Measurements from ENCODE around the gene ANKS1B.

Gene ANKS1B

DNA sequence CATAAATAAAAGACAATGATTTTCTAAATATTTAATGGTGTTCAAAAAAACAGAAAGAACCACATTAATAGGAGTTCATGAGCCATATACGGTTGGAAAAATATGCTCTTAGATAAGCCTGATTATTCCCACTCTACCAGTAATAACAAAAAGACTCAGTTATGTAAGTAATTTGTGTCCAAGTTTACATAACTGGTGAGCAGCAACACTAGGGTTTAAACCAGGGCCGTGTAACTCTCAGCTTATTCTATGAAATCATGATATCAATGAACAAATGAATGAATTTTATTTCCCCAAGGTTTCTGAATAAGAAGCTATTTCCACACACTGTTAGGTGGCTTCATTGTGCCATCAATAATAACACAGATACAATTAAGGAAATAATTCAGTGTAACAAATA lies 238.8 kb downstream of the ANKS1B start:
- TF ChIP-seq NFIC (IDR thresholded peaks at IDR 0.05) (no peak), ZBTB7A (IDR thresholded peaks at IDR 0.05; ENCODE audit: low read depth) (no peak), TAF1 (IDR thresholded peaks at IDR 0.05; ENCODE audit: low read depth) (no peak), CEBPB (IDR thresholded peaks at IDR 0.05) (no peak), TCF12 (IDR thresholded peaks at IDR 0.05; ENCODE audit: low read depth) (no peak), EGR1 (IDR thresholded peaks at IDR 0.05) (no peak), TEAD4 (IDR thresholded peaks at IDR 0.05) (no peak), RAD21 (IDR thresholded peaks at IDR 0.05; ENCODE audit: low read depth) (no peak), FOXM1 (IDR thresholded peaks at IDR 0.05; ENCODE audit: borderline replicate concordance, low read depth) (no peak), CREB1 (IDR thresholded peaks at IDR 0.05; ENCODE audit: low read depth) (no peak), YY1 (IDR thresholded peaks at IDR 0.05; ENCODE audit: low read depth) (no peak)
- TF ChIP-seq, protein P1, sequence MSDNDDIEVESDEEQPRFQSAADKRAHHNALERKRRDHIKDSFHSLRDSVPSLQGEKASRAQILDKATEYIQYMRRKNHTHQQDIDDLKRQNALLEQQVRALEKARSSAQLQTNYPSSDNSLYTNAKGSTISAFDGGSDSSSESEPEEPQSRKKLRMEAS (IDR thresholded peaks at IDR 0.05) = no peak
- TF ChIP-seq, protein P2, sequence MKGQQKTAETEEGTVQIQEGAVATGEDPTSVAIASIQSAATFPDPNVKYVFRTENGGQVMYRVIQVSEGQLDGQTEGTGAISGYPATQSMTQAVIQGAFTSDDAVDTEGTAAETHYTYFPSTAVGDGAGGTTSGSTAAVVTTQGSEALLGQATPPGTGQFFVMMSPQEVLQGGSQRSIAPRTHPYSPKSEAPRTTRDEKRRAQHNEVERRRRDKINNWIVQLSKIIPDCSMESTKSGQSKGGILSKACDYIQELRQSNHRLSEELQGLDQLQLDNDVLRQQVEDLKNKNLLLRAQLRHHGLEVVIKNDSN (IDR thresholded peaks at IDR 0.05) = no peak
- TF ChIP-seq, protein P3, sequence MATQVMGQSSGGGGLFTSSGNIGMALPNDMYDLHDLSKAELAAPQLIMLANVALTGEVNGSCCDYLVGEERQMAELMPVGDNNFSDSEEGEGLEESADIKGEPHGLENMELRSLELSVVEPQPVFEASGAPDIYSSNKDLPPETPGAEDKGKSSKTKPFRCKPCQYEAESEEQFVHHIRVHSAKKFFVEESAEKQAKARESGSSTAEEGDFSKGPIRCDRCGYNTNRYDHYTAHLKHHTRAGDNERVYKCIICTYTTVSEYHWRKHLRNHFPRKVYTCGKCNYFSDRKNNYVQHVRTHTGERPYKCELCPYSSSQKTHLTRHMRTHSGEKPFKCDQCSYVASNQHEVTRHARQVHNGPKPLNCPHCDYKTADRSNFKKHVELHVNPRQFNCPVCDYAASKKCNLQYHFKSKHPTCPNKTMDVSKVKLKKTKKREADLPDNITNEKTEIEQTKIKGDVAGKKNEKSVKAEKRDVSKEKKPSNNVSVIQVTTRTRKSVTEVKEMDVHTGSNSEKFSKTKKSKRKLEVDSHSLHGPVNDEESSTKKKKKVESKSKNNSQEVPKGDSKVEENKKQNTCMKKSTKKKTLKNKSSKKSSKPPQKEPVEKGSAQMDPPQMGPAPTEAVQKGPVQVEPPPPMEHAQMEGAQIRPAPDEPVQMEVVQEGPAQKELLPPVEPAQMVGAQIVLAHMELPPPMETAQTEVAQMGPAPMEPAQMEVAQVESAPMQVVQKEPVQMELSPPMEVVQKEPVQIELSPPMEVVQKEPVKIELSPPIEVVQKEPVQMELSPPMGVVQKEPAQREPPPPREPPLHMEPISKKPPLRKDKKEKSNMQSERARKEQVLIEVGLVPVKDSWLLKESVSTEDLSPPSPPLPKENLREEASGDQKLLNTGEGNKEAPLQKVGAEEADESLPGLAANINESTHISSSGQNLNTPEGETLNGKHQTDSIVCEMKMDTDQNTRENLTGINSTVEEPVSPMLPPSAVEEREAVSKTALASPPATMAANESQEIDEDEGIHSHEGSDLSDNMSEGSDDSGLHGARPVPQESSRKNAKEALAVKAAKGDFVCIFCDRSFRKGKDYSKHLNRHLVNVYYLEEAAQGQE (IDR thresholded peaks at IDR 0.05; ENCODE audit: low read depth) = no peak

DNA sequence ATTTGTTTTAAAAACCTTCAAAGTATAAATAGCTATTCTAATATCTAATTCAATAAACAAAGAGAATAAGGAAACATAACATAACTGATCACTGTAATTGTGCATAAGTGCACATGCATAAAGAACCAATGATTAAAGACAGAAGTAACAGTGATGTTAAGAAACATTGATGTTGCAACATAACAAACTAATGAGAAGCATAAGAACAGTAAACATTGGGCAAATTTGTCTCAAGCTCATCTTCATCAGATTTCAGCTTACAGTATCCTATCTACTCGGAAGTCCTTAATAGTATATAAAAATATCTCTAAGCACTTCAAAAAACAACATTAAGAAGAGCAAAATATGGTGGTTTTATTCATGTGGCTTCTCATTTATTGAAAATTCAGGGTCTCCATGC lies 239.6 kb downstream of the ANKS1B start:
- TF ChIP-seq, protein P2 (IDR thresholded peaks at IDR 0.05) = no peak
- TF ChIP-seq TCF12 (IDR thresholded peaks at IDR 0.05; ENCODE audit: low read depth) (no peak), ZBTB7A (IDR thresholded peaks at IDR 0.05; ENCODE audit: low read depth) (no peak), CEBPB (IDR thresholded peaks at IDR 0.05) (no peak), RAD21 (IDR thresholded peaks at IDR 0.05; ENCODE audit: low read depth) (no peak), FOXM1 (IDR thresholded peaks at IDR 0.05; ENCODE audit: borderline replicate concordance, low read depth) (no peak), NFIC (IDR thresholded peaks at IDR 0.05) (no peak), TEAD4 (IDR thresholded peaks at IDR 0.05) (no peak), EGR1 (IDR thresholded peaks at IDR 0.05) (no peak), TAF1 (IDR thresholded peaks at IDR 0.05; ENCODE audit: low read depth) (no peak), CREB1 (IDR thresholded peaks at IDR 0.05; ENCODE audit: low read depth) (no peak), EP300 (IDR thresholded peaks at IDR 0.05; ENCODE audit: borderline replicate concordance) (no peak), YY1 (IDR thresholded peaks at IDR 0.05; ENCODE audit: low read depth) (no peak)
- TF ChIP-seq, protein P1 (IDR thresholded peaks at IDR 0.05) = no peak
- TF ChIP-seq, protein P3 (IDR thresholded peaks at IDR 0.05; ENCODE audit: low read depth) = no peak

DNA sequence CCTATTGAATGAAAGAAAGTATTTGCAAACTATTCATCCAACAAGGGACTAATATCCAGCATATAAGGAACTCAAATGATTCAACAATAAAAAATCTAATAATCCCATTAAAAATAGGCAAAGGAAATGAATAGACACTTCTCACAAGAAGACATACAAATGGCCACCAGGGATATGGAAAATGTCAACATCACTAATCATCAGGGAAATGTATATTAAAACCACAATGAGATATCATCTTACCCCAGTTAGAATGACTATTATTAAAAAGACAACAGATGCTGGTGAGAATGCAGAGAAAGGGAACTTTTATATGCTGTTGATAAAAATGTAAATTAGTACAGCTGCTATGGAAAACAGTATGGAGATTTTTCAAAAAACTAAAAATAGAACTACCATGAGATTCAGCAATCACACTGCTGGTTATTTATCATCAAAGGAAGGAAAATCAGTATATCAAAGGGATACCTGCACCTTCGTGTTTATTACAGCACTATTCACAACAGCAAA lies 247.9 kb downstream of the ANKS1B start:
- TF ChIP-seq, protein P1 (IDR thresholded peaks at IDR 0.05) = no peak
- no peak for TF ChIP-seq NFIC (IDR thresholded peaks at IDR 0.05)
- no peak for TF ChIP-seq YY1 (IDR thresholded peaks at IDR 0.05; ENCODE audit: low read depth)
- TF ChIP-seq TCF12 (IDR thresholded peaks at IDR 0.05; ENCODE audit: low read depth) = no peak
- no peak for TF ChIP-seq CEBPB (IDR thresholded peaks at IDR 0.05)
- no peak for TF ChIP-seq TAF1 (IDR thresholded peaks at IDR 0.05; ENCODE audit: low read depth)
- TF ChIP-seq, protein P3 (IDR thresholded peaks at IDR 0.05; ENCODE audit: low read depth) = no peak
- TF ChIP-seq EGR1 (IDR thresholded peaks at IDR 0.05) = no peak
- no peak for TF ChIP-seq ZBTB7A (IDR thresholded peaks at IDR 0.05; ENCODE audit: low read depth)
- TF ChIP-seq TEAD4 (IDR thresholded peaks at IDR 0.05) = no peak
- TF ChIP-seq FOXM1 (IDR thresholded peaks at IDR 0.05; ENCODE audit: borderline replicate concordance, low read depth) = no peak
- no peak for TF ChIP-seq CREB1 (IDR thresholded peaks at IDR 0.05; ENCODE audit: low read depth)

DNA sequence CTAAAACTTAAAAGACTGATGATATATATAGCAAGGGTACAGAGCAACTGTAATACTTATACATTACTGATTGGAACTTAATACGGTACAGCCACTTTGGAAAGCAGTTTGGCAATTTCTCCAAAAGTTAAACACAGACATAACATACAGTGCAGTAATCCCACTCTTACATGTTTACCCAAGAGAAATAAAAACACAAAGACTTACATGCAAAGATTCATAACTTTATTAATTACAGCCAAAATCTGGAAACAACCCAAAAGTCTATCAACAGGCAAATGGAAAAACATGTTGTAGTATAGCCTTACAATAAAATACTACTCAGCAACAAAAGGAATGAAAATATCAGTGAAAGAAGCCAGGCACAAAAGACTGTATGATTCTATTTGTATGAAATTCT lies 252.6 kb downstream of the ANKS1B start:
- TF ChIP-seq EP300 (IDR thresholded peaks at IDR 0.05; ENCODE audit: borderline replicate concordance) = no peak
- no peak for TF ChIP-seq TEAD4 (IDR thresholded peaks at IDR 0.05)
- TF ChIP-seq TCF12 (IDR thresholded peaks at IDR 0.05; ENCODE audit: low read depth) = no peak
- no peak for TF ChIP-seq ZBTB7A (IDR thresholded peaks at IDR 0.05; ENCODE audit: low read depth)
- TF ChIP-seq RAD21 (IDR thresholded peaks at IDR 0.05; ENCODE audit: low read depth) = no peak
- TF ChIP-seq EGR1 (IDR thresholded peaks at IDR 0.05) = no peak
- TF ChIP-seq, protein P1 (IDR thresholded peaks at IDR 0.05) = no peak
- TF ChIP-seq, protein P2 (IDR thresholded peaks at IDR 0.05) = no peak
- no peak for TF ChIP-seq CEBPB (IDR thresholded peaks at IDR 0.05)
- TF ChIP-seq NFIC (IDR thresholded peaks at IDR 0.05) = no peak
- no peak for TF ChIP-seq CREB1 (IDR thresholded peaks at IDR 0.05; ENCODE audit: low read depth)
- no peak for TF ChIP-seq TAF1 (IDR thresholded peaks at IDR 0.05; ENCODE audit: low read depth)
- no peak for TF ChIP-seq FOXM1 (IDR thresholded peaks at IDR 0.05; ENCODE audit: borderline replicate concordance, low read depth)
